GM21576 (cell line): ENCODE results near the gene RASL10A.
"Not testable (repeated sequence)": the region's sequence is repeated elsewhere in the genome, so short reads cannot be mapped to it uniquely, and the experiment has no call there.

Experiments
- ATAC-seq: cut with Tn5 transposase; IDR thresholded peaks from one replicate; pipeline ENCODE4 v1.9.1; 2021; ENCODE audit warnings: mild to moderate bottlenecking, moderate library complexity; ENCODE audit not compliant: unreplicated experiment

RASL10A gene

GRCh38 chr22:29315286-29316140 lies at the start of gene RASL10A:
RASL10A (minus strand) TSS chr22:29315697; CDS start chr22:29315246, 451 bp downstream.
- no peak for ATAC-seq

- no peak for ATAC-seq
These were observed 44.0 kb upstream of the RASL10A start for GRCh38 chr22:29359469-29359868.

GRCh38 chr22:29357193-29357890 lies 41.8 kb upstream of the RASL10A start:
- not testable (repeated sequence) for ATAC-seq

GRCh38 chr22:29353860-29354259 lies 38.4 kb upstream of the RASL10A start:
- no peak for ATAC-seq

- ATAC-seq: no peak
These were observed 37.8 kb upstream of the RASL10A start for GRCh38 chr22:29353286-29353685.

- ATAC-seq: no peak
These were observed 37.3 kb upstream of the RASL10A start for GRCh38 chr22:29352778-29353177.

GRCh38 chr22:29351891-29352290 lies 36.4 kb upstream of the RASL10A start:
- ATAC-seq: no peak

- no peak for ATAC-seq
These were observed 35.5 kb upstream of the RASL10A start for GRCh38 chr22:29351042-29351441.

- ATAC-seq: no peak
These were observed 33.5 kb upstream of the RASL10A start for GRCh38 chr22:29348956-29349355.

- ATAC-seq: no peak
These were observed 32.5 kb upstream of the RASL10A start for GRCh38 chr22:29348041-29348440.

GRCh38 chr22:29346659-29347058 lies 31.2 kb upstream of the RASL10A start:
- ATAC-seq: no peak

- no peak for ATAC-seq
These were observed 30.4 kb upstream of the RASL10A start for GRCh38 chr22:29345932-29346331.

- ATAC-seq: not testable (repeated sequence)
These were observed 29.4 kb upstream of the RASL10A start for GRCh38 chr22:29344889-29345288.

GRCh38 chr22:29344137-29344536 lies 28.6 kb upstream of the RASL10A start:
- no peak for ATAC-seq

GRCh38 chr22:29343313-29343805 lies 27.9 kb upstream of the RASL10A start:
- no peak for ATAC-seq

- ATAC-seq: no peak
These were observed 27.2 kb upstream of the RASL10A start for GRCh38 chr22:29342577-29343312.

GRCh38 chr22:29342177-29342576 lies 26.7 kb upstream of the RASL10A start:
- ATAC-seq: no peak

- no peak for ATAC-seq
These were observed 26.3 kb upstream of the RASL10A start for GRCh38 chr22:29341849-29342127.

- ATAC-seq: no peak
These were observed 25.8 kb upstream of the RASL10A start for GRCh38 chr22:29341056-29341848.

GRCh38 chr22:29340566-29340965 lies 25.1 kb upstream of the RASL10A start:
- no peak for ATAC-seq
